Measurements from ENCODE around the gene CSNK2B.

CSNK2B gene
- 3.4 to 6.4 (median 5.1) reads per million in 4 donors for total RNA-seq

DNA sequence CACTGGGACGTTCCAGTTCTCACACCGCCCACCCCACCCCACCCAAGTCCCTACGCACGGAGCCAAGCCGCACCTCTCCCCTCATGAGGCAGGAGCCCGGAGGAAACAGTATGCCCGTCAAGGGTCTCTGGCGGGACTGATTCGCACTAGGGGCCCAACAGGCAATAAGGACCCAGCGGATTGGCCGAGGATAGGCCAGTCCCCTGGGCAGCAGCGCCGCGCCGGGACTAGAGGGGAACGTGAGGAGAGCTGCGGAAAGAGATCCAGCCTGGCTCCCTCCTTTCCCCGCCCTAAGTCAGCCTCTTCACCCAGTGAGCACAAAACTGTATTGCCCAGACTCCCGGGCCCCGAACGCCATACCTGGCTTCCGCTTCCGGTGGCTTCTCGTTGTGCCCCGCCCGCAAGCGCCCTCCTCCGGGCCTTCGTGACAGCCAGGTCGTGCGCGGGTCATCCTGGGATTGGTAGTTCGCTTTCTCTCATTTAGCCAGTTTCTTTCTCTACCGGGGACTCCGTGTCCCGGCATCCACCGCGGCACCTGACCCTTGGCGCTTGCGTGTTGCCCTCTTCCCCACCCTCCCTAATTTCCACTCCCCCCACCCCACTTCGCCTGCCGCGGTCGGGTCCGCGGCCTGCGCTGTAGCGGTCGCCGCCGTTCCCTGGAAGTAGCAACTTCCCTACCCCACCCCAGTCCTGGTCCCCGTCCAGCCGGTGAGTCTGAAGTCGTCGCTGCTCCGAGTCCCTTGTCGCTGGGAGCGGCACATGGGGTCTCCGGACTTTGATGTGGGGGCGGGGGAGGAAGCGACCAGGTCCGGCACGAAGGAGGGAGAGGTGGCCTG, at the start of gene CSNK2B:
TSS of gene CSNK2B (plus strand) at position 580 of the 836 bp plus-strand sequence. CDS start 752 bp downstream, outside the sequence.
- DNase-seq = peak; percentile 97 to 99 (median 98)

DNA sequence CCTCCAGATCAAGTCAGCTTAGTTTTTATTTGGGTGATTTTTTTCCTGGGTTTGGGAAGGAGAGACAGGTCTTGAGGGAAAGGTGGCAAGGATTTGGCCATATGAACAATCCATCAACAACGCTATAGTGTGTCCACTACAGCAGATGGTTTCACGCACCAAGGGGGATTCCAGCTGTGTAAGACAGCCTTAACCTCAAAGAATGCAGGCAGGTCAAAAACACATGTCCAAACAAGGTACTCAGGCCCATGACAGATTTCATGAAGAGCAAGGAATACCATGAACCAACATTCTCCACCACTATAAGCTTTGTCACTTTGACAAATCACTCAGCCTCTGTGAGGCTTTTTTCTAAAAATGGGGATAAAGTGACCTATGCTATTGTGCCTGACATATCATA, 48.9 kb upstream of the CSNK2B start:
- DNase-seq = no peak

DNA sequence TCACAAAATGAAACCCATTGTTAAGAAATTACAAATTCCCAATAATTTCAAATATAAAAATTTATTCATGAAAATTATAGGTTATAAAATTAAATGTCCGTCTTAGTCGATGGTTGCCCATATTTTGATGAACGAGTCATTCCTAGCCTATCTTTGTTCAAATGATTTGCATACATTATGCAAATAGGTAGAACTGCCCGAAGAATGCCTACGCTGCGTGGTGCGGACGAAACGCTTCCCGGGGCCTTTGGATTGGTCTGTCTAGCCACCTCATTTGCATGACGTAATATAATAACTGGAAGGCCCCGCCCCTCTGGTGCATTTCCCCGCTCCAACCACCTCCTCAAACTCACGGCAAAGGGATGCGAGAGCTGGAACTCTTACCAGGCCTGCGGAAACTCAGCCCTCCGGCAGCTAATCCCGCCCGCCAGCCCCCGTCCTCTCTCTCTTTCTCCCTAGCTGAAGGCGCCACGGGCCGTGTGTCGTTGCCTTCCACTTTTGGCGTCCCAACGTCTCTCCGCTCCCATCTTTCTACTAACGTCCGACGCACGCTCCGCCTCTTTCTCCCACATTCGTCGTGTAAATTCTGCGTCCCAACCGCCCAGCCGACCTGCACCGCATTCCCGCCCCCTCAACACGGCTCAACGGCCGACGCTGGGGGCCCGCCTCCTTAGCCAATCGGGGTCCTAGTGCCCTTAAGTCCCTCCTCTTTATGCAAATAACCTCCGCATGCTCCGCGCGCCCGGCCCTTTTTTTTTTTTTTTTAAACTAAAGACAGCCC, 45.9 kb upstream of the CSNK2B start:
- DNase-seq = peak; percentile 93 to 100 (median 95)

DNA sequence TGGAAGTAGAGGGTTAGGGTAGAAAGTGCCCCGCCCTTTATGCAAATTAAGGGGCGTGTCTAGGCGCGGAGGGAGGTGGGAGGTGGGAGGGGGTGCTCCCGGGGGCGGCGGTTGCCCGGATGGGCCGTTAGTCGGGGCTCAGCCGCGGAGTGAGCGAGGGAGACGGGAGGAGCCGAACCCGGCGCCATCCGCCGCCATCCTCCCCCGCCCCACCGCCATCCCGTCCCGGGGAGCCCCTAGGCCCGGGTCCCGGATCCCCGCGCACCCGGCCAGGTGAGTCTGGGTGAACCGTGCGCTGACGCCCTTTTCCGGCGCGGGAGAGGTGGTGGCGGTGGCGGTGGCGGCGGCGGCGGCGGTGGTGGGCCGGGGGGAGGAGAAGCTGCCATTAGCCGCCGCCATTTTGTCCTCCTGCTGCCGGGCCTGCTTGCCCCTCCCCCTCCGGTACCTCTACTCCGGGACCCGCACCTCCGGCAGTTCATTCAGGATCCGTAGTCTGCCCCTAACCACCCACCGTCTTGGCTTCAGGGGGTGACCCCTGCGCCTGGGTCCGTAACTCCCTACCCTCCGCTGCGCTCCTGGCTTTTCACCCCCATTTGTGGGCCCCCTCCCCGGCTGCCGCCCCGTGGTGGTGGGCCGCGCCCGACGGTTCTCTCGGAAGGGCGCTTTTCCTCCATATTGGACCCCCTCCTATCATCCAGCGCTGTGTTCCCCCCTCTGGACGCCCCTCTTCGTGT, 45.1 kb upstream of the CSNK2B start, which contains the start of gene PRRC2A:
TSS of gene PRRC2A (plus strand) at position 130 of the 734 bp plus-strand sequence. CDS start 2,075 bp downstream, outside the sequence.
- DNase-seq = peak in 3 of 5 donors; percentile 91 to 93 (median 91)

DNA sequence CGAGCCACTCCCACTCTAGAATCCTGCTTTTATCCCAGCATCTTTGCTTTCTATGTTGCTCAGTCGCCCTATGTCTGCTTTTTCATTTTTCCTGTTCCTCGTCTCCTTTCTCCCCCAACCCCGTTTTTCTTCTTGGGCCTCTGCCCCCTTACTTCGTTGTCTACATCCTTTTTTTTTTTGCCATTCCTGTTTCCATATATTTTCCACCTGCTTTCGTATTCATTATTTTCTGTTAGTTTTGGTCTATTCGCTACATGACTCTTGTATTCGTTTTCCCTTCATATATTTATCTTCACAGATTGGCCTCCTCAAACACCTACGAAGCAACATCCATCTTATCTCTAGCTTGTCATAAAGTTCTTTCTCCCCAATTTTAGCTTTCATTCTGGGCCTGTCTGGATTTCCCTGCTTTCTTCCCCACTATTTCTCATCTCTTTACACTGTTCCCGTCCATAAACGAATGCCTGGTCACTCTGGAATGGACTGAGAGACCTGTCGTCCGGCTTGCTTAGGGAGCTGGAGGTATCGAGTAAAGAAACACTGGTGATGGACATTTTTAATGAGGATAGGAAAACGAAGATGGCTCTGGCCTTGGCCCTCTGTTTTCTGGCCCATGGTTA, 44.5 kb upstream of the CSNK2B start:
- DNase-seq = no peak

DNA sequence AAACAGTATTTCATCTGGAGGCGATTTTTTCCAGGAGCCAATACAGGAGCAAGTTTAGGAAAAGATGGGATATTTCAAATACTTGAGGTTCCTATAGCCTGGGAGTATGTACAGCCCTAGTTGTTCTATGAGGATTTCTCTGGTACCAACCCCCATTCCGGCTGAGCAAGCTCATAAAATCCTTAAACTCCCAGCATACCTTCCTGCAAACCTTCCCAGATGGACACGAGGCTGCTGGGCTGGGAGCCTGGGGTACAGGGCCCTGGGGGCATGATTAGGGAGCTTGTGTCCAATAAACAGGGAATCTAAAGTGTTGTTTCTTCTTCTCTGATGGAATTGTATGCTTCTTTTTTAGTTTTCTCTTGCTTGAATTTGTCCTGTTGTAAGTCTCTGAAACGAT, 43.9 kb upstream of the CSNK2B start:
- no peak for DNase-seq

DNA sequence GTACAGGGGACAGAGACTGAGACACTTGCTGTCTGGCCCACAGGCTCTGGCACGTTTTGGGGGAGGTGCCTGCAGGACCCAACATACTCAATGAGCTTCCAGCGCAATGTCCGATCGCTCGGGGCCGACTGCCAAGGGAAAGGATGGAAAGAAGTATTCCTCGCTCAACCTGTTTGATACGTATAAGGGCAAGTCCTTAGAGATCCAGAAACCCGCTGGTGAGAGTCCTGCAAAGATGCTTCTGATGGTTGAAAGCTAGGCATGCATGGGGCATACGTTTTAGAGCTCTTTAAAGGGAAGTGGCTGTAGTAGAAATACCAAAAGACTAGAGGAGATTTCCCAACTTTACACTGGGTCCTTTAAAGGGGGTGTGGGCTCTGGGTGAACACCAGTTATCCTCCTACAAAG, 43.2 kb upstream of the CSNK2B start:
- no peak for DNase-seq

DNA sequence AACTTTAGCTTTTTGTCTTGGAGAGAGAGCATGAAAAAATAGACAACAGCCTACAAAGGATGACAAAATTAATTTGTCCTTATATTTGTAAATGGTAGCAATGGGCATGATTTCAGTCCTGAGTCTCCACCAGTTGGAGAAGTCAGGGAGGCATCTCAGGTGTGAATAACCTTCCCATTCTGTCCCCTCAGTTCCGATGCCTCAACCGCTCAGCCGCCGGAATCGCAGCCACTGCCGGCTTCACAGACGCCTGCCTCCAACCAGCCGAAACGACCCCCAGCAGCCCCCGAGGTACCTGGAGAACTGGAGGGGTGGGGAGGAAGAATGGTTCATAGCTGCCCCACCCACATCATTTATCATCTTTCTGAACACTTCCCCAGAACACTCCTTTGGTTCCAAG, 41.8 kb upstream of the CSNK2B start:
- no peak for DNase-seq

DNA sequence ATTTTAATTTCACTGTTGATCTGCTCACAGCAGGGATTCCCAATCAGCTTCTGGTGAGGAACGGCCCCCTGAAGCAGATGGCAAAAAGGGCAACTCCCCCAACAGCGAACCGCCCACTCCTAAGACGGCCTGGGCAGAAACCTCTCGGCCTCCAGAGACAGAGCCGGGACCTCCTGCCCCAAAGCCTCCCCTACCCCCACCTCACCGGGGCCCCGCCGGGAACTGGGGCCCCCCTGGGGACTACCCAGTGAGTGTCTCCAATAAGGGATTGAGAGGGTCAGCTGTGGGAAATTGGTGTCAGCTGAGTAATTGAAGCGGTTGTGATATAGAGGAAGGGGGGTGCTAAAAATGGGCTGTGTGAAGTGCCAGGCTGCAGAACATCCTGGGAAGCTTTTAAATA, 38.9 kb upstream of the CSNK2B start:
- DNase-seq = no peak

DNA sequence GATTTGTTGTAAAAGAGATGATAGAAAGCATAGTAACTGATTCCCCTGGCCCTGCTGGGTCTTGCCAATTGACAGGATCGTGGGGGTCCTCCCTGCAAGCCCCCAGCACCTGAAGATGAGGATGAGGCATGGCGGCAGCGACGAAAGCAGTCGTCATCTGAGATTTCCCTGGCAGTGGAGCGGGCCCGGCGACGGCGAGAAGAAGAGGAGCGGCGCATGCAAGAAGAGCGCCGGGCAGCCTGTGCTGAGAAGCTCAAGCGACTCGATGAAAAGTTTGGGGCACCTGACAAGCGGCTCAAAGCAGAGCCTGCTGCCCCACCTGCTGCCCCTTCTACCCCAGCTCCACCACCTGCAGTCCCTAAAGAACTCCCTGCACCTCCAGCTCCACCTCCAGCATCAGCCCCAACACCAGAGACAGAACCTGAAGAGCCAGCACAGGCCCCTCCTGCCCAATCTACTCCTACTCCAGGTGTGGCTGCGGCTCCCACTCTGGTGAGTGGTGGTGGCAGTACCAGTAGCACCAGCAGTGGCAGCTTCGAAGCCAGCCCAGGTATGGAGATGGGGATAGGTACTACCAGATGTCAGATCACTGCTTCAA, 38.1 kb upstream of the CSNK2B start:
- no peak for DNase-seq

DNA sequence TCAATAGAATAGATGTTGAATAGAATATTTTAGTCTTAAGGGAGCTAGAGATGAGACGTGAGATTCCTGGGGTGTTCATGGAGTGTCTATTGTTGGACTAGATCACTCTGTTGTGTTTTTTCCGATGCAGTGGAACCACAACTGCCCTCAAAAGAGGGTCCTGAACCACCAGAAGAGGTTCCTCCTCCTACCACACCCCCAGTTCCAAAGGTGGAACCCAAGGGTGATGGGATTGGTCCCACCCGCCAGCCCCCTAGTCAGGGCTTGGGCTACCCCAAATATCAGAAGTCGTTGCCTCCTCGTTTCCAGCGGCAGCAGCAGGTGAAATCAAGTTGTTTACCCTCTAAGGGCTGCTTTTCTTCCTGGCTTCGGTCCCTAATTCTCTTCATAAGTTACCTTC, 36.9 kb upstream of the CSNK2B start:
- no peak for DNase-seq

DNA sequence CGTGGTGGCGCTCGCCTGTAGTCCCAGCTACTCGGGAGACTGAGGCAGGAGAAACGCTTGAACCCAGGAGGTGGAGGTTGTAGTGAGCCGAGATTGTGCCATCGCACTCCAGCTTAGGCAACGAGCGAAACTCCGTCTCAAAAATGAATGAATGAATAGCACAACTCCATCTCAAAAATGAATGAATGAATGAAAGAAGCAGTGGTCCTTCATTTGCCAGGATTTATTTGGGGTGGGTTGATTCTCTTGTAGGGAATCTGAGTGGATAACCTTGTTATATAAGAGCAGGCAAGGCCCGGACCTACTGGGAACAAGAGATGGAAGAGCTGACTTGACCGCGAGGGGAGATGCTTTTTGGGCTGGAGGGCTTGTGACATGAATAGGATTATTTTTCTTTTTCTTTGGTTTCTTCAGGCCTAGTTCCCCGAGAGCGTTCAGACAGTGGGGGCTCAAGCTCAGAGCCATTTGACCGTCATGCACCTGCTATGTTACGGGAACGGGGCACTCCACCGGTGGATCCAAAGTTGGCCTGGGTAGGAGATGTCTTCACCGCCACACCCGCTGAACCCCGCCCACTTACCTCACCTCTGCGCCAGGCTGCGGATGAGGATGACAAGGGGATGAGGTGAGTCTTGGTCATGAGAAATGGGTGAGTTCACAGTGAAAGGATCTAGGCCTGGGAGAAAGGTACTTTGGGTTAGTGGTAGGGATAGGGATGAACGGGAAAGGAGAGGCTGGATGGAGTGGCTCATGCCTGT, 35.5 kb upstream of the CSNK2B start:
- no peak for DNase-seq

DNA sequence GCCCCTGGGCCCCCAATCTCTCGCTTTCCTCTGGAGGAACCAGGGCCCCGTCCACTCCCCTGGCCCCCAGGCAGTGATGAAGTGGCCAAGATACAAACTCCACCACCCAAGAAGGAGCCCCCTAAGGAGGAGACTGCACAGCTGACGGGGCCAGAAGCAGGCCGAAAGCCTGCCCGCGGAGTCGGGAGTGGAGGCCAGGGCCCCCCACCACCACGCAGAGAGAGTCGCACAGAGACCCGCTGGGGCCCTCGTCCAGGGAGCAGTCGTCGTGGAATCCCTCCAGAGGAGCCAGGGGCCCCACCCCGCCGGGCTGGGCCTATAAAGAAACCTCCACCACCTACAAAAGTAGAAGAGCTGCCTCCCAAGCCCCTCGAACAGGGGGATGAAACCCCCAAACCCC, 34.7 kb upstream of the CSNK2B start:
- DNase-seq = no peak

DNA sequence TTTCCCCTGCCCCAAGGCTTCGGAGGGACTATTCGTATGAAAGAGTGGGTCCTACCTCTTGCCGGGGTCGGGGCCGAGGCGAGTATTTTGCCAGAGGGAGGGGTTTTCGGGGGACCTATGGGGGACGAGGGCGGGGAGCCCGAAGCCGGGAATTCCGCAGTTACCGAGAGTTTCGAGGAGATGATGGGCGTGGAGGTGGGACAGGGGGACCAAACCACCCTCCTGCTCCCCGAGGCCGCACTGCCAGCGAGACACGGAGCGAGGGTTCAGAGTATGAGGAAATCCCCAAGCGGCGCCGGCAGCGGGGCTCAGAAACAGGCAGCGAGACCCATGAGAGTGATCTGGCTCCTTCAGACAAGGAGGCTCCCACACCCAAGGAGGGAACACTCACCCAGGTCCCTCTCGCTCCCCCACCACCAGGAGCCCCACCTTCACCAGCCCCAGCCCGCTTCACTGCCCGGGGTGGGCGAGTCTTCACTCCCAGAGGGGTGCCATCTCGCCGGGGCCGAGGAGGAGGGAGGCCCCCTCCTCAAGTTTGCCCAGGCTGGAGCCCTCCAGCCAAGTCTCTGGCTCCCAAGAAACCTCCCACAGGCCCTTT, 34.1 kb upstream of the CSNK2B start:
- no peak for DNase-seq

DNA sequence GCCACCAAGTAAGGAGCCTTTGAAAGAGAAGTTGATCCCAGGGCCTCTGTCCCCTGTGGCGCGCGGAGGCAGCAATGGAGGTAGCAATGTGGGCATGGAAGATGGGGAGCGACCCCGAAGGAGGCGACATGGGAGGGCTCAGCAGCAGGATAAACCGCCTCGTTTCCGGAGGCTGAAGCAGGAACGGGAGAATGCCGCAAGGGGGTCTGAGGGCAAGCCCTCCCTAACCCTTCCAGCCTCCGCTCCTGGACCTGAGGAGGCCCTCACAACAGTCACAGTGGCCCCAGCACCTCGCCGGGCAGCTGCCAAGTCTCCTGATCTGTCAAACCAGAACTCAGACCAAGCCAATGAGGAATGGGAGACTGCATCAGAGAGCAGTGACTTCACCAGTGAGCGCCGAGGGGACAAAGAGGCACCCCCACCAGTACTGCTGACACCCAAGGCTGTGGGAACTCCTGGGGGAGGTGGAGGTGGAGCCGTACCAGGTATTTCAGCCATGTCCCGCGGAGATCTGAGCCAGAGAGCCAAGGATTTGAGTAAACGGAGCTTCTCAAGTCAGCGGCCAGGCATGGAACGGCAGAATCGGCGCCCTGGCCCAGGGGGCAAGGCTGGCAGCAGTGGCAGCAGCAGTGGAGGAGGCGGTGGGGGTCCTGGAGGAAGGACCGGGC, 33.5 kb upstream of the CSNK2B start:
- DNase-seq = no peak

DNA sequence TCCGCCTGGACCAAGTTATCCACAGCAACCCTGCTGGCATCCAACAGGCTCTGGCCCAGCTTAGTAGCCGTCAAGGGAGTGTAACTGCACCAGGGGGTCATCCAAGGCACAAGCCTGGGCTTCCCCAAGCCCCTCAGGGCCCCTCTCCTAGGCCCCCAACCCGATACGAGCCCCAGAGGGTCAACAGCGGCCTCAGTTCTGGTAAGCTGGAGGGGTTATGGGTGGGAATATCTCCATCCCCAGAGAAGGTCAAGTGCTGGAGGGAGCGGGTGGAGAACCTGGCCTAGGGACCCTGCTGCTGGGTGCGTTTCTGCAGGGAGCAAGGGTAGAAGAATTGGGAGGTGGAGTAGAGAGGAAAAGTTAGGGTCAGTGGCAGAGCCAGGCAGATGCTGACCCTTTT, 32.4 kb upstream of the CSNK2B start:
- DNase-seq = no peak

DNA sequence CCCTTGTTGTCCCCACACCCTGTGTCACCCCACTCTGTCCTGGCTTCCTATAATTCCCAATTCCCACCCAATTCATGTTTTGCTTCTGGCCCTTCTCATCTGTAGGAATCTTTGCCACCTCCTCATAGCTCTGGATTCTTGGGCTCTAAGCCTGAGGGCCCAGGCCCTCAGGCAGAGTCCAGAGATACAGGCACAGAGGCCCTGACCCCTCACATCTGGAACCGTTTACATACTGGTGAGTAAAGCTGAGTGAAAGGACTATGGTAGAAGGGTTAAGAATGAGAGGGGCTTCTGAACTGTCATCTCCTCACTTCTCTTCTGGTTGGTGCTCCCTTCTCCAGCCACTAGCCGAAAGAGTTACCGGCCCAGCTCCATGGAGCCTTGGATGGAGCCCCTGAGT, 31.7 kb upstream of the CSNK2B start:
- DNase-seq = no peak

DNA sequence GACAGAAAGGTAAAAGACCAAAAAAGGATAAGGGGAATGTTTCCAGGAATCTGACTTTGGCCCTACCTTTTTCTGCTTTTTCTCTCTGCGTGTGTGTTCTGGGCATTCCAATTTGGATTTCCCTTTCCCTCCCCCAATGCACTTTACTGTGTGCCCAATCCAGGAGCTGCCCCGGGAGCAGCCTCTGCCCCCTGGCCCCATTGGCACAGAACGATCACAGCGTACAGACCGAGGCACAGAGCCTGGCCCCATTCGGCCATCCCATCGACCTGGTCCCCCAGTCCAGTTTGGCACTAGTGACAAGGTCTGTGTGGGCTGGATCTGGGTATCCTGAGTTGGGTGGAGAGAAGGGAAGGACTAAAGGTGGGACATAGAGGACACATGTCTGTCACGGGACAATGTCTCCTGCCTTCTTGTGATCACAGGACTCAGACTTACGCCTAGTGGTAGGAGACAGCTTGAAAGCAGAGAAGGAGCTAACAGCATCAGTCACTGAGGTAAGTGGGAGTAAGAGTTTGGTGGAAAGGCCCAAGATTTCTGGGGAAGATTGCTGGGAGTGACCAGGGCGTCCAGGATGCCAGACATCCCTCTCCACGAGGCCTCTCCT, 30.8 kb upstream of the CSNK2B start:
- DNase-seq = no peak

DNA sequence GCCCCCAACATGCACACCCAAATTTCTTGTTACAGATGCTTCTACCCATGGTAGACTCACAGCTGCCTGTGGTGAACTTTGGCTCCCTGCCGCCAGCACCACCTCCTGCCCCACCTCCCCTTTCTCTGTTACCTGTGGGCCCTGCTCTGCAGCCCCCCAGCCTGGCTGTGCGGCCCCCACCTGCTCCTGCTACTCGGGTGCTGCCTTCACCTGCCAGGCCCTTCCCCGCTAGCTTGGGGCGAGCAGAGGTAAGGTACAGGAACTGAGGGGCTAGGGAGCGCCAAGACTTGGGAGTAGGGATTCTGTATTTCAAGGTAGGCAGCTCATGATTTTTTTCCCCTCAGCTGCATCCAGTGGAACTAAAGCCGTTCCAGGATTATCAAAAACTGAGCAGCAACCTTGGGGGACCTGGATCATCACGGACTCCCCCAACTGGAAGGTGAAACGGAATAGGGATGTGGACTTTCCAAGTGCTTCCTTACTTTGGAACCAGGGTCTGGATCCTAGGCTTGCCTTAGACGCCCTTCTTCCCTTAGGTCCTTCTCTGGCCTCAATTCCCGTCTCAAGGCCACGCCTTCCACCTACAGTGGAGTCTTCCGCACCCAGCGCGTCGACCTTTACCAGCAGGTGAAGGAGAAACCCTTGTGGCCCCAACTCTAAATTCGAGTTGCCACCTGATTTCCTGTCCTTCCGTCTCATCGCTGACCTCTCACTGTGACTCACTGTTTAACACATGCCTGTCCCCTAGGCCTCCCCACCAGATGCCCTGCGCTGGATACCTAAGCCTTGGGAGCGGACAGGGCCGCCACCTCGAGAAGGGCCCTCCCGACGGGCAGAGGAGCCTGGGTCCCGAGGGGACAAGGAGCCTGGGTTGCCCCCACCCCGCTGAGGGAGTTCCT, 28.9 kb upstream of the CSNK2B start:
- no peak for DNase-seq

Data from T-helper 1 cell (primary cell).